D341Med (cell line): ENCODE data around the gene GSTM3.
"Not testable (repeated sequence)": the region's sequence is repeated elsewhere in the genome, so short reads cannot be mapped to it uniquely, and the experiment has no call there.

ENCODE experiments used
- DNase-seq: peaks from one replicate; pipeline ENCODE4 v3.0.0; 2012; ENCODE audit warnings: low spot score

Gene GSTM3

DNA sequence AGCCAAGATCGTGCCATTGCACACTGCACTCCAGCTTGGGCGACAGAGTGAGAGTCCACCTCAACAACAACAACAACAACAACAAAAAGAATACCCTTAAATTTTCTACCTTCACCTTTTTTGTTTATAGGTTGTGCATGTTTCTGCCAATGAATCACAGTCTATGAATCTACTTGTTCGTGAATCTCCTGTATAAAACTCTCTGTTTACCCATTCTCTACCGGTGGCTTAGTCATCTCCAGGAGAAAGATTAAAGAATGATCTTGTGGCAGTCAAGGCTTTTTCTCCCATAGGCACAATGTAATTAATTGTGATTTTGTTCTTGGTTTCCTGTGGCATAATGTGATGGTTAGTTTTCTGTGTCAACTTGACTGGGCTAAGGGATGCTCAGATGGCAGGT, 43.0 kb downstream of the GSTM3 start:
- not testable (repeated sequence) for DNase-seq

GRCh38 chr1:109697066-109697465, 43.8 kb downstream of the GSTM3 start:
- DNase-seq, result no peak

GRCh38 chr1:109695138-109695537, 45.7 kb downstream of the GSTM3 start:
- DNase-seq, result not testable (repeated sequence)

DNA sequence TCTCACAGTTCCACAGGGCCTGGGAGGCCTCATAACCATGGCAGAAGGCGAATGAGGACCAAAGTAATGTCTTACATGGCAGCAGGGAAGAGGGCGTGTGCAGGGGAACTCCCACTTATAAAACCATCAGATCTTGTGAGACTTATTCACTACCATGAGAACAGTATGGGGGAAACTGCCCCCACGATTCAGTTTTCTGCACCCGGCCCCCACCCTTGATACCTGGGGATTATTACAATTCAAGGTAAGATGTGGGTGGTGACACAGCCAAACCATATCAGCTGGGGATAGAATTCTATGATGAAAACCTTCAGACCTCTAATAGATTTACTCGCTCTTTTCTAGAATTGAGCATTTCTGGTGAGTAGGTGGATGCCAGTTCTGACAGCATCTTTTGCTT, 46.4 kb downstream of the GSTM3 start:
- DNase-seq, result not testable (repeated sequence)

GRCh38 chr1:109691759-109692158, 49.1 kb downstream of the GSTM3 start:
- no peak for DNase-seq

DNA sequence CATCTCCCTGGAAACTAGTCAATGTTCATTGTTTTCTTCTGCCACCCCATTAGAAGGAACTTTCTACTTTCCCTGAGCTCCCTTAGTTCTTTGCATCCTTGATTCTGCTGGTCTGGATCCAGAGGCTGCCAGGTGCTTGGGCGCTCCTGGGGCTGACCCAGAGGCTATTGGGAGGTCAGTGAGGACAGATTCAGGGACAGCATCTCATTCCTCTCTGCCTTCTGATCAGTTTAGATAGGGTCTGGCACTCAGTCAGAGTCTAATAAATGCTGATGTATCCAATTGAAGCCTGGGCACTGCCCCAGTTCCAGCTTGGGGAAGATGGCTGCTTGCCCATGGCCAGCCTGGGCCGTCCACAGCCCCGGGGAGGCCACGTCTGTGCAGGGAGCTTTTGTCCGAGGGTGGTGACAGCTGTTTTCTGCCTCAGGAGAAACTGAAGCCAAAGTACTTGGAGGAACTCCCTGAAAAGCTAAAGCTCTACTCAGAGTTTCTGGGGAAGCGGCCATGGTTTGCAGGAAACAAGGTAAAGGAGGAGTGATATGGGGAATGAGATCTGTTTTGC, 50.9 kb downstream of the GSTM3 start:
- no peak for DNase-seq

DNA sequence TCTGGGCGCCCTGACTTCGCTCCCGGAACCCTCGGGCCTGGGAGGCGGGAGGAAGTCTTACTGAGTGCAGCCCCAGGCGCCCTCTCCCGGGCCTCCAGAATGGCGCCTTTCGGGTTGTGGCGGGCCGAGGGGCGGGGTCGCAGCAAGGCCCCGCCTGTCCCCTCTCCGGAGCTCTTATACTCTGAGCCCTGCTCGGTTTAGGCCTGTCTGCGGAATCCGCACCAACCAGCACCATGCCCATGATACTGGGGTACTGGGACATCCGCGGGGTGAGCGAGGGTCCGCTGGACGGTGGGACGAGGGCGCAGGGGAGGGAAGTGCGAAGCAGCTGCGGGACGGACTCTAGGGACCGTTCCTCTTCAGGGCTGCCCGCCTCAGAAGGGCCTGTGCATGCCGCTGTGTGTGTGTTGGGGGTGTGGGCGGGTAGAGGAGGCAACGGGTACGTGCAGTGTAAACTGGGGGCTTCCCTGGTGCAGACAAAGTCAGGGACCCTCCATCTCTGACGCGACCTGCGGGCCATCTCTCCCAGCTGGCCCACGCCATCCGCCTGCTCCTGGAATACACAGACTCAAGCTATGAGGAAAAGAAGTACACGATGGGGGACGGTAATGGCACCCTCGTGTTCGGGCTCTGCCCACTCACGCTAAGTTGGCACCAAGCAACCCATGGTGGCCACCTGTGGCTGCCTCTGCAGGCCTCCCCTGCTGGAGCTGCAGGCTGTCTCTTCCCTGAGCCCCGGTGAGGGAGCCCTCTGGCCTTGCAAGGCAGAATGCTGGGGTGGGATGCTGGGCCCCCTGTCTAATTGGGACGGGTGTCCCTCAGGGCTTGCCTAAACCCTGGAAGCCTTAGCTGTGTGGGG, 53.0 kb downstream of the GSTM3 start, which contains the start of gene GSTM1:
Gene GSTM1 (plus strand): TSS at position 177 of the 859 bp plus-strand sequence. CDS start 57 bp downstream, at position 234.
- no peak for DNase-seq

GRCh38 chr1:109687109-109687508, 53.7 kb downstream of the GSTM3 start:
- DNase-seq, result not testable (repeated sequence)

- not testable (repeated sequence) for DNase-seq
These were observed 54.9 kb downstream of the GSTM3 start for GRCh38 chr1:109685890-109686289.

- not testable (repeated sequence) for DNase-seq
These were observed 55.4 kb downstream of the GSTM3 start for GRCh38 chr1:109685399-109685798.

- not testable (repeated sequence) for DNase-seq
These were observed 56.1 kb downstream of the GSTM3 start for GRCh38 chr1:109684777-109685176.
